GM12801 (cell line): ENCODE results near the gene DUSP7.

Source experiments
- CTCF ChIP-seq: IDR thresholded peaks from one replicate; pipeline ENCODE4 v1.5.1; 2011; ENCODE audit warnings: control low read depth; ENCODE audit not compliant: insufficient read length; ENCODE audit errors: extremely low read depth

DUSP7 gene

DNA sequence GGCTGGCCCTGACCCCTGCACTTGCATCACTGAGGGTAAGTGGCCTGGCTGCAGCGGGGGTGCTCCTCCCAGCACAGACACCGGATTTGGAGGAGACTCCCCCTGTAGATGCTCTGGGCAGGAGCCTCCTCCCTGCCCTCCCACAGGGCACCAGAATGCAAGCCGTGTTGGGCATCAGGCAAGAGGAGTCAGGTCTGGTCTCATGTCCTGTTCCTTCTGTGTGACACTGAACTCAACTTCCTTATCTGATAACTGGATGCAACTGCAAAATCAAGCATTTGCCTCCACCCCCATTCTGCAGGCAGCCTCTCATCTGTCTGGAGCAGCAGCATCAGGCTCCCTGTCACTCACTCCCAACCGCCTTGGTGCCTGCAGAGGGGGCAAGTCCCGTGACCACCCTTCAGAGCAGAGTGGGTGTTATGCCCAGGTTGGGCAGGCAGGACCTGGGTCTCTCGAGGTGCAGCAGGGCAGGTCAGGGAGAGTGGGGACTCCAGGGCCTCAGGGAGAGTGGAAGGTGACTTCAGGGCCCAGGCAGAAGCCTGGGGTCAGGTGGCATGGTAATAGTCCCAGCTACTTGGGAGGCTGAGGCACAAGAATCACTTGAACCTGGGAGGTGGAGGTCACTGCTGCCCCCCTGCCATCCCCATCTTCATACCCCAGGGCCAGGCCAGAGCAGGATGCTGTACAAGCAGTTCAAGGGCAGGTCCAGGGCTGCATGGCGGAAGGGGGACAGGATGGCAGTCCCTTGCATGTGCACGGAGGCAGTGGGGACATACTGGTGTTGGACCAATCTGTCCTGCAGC is 50.2 kb downstream of the DUSP7 start:
- no peak for TF ChIP-seq CTCF

DNA sequence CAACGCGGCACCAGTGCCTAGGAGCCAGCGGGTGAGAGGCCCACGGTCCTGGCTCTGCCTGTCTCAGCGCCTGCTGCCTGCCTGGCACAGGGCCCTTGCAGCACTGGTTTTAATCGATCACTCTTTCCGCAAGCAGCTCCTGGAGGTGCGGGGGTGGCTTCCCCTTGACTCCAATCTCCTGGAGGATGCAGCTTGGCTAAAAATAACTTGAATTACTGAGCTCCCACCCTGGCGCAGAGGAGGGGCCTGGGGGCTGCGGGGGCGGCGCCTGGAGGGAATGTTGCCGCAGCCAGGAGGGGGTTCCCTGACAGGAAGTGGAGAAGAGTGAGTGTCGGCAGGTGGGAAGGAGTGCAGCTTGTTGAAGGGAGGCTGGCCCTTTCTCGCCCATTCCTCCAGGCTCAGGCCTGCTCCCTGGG is 50.8 kb downstream of the DUSP7 start:
- TF ChIP-seq CTCF = no peak

GRCh38 chr3:52004906-52005395 is 51.4 kb downstream of the DUSP7 start:
- no peak for TF ChIP-seq CTCF

DNA sequence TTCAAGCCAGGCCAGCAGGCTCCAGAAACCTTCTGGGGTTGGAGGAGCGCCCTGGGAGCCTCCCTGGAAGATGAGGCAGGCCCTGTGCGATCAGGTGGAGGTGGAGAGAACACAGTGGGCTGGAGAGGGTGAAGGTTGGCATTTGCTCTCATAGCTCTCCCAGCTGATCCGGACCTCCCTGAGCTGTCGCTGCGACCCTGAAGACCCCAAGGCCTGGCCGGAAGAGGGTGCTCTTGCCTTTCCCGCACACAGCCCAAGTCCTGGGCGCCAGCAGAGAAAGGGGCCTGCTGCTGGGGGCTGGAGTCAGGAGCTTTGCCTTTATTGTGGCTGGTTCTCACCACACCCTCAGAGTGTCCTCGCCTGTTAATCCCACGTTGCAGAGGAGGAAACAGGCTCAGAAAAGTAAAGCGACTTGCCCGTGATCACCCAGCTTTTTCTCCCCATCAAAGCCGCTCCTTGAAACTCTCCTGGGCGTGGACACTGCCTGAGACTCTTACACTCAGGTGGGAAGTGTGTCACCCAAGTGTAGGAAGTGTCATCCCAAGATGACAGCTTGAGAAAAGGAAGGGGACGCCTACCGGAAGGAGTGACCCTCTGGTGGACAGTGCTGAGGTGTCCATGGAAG is 52.1 kb downstream of the DUSP7 start:
- TF ChIP-seq CTCF = no peak

DNA sequence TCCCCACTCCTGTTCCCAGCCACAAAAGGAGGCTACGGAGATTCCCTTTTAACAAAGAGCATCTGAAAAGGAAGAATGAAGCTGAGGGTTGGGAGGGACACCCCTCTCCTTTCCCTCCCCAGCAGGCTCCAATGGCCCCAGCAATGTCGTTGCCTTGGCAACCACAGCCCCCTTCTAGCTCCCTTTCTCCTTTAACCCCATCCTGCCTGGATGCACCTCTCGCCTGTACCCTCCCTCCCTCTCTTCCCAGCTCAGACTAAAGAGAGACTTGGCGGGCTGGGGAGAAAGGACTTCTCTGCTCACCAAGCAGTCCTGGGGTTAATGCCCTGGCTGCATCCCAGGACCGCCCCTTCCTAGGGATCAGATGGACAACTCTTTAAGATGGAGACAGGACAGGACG is 53.6 kb downstream of the DUSP7 start:
- TF ChIP-seq CTCF = no peak

DNA sequence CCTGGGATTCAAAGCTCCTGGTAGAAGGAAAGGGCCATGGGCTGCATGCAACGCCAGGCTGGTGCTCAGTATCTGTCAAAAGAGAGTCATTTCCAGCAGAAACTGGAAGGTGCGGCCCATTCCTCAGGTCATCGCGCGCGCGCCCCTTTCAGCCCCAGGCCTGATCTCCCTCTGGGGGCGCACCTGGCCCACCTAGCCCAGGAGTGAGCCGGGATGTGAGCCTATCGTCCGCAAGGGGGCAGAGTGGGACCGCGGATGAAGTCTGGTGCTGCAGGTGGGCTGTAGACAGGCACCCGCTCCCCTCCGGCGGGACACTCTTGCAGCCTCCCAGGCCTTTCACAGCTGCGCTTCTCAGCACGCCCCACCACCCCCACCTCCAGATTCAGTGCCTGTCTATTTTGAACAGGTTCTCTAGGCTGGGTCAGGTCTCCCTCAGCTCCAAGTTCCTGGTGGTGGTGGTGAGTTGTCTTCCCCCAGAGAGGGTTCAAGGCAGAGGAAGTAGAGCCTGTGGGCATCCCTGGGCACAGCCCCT is 54.9 kb downstream of the DUSP7 start:
- no peak for TF ChIP-seq CTCF

- TF ChIP-seq CTCF = no peak
These were observed 56.5 kb downstream of the DUSP7 start for GRCh38 chr3:51999846-52000245.
